Ishikawa (cell line): ENCODE measurements around the gene OR51L1.

Experiments
- CEBPB ChIP-seq: IDR thresholded peaks from 2 replicates; pipeline ENCODE4 v1.6.1; 2012
- CREB1 ChIP-seq: IDR thresholded peaks from 2 replicates; pipeline ENCODE4 v1.6.1; 2012; ENCODE audit warnings: low read depth
- EGR1 ChIP-seq: IDR thresholded peaks from 2 replicates; pipeline ENCODE4 v1.6.1; 2012
- EP300 ChIP-seq: IDR thresholded peaks from 2 replicates; pipeline ENCODE4 v1.6.1; 2012; ENCODE audit warnings: borderline replicate concordance
- FOXM1 ChIP-seq: IDR thresholded peaks from 2 replicates; pipeline ENCODE4 v1.6.1; 2012; ENCODE audit warnings: low read depth, borderline replicate concordance
- MAX ChIP-seq: IDR thresholded peaks from 2 replicates; pipeline ENCODE4 v1.6.1; 2012
- NFIC ChIP-seq: IDR thresholded peaks from 2 replicates; pipeline ENCODE4 v1.6.1; 2012
- RAD21 ChIP-seq: IDR thresholded peaks from 2 replicates; pipeline ENCODE4 v1.6.1; 2012; ENCODE audit warnings: low read depth
- REST ChIP-seq: IDR thresholded peaks from 2 replicates; pipeline ENCODE4 v1.6.1; 2012; ENCODE audit warnings: low read depth, mild to moderate bottlenecking
- TAF1 ChIP-seq: IDR thresholded peaks from 2 replicates; pipeline ENCODE4 v1.6.1; 2012; ENCODE audit warnings: low read depth, mild to moderate bottlenecking
- TCF12 ChIP-seq: IDR thresholded peaks from 2 replicates; pipeline ENCODE4 v1.6.1; 2012; ENCODE audit warnings: low read depth
- TEAD4 ChIP-seq: IDR thresholded peaks from 2 replicates; pipeline ENCODE4 v1.6.1; 2012
- USF1 ChIP-seq: IDR thresholded peaks from 2 replicates; pipeline ENCODE4 v1.6.1; 2012
- YY1 ChIP-seq: IDR thresholded peaks from 2 replicates; pipeline ENCODE4 v1.6.1; 2012; ENCODE audit warnings: low read depth
- ZBTB7A ChIP-seq: IDR thresholded peaks from 2 replicates; pipeline ENCODE4 v1.6.1; 2012; ENCODE audit warnings: low read depth

OR51L1 gene

GRCh38 chr11:5013012-5013411, 18.4 kb downstream of the OR51L1 start:
- TF ChIP-seq USF1 (no peak), CEBPB (no peak), REST (no peak), MAX (no peak), RAD21 (no peak), CREB1 (no peak), TCF12 (no peak), YY1 (no peak), FOXM1 (no peak), NFIC (no peak), EP300 (no peak), EGR1 (no peak), TAF1 (no peak), ZBTB7A (no peak), TEAD4 (no peak)

- TF ChIP-seq ZBTB7A, result no peak
- TF ChIP-seq RAD21, result no peak
- no peak for TF ChIP-seq YY1
- TF ChIP-seq CEBPB, result no peak
- TF ChIP-seq EP300, result no peak
- TF ChIP-seq REST, result no peak
- no peak for TF ChIP-seq FOXM1
- TF ChIP-seq MAX, result no peak
- no peak for TF ChIP-seq EGR1
- TF ChIP-seq NFIC, result no peak
- TF ChIP-seq TAF1, result no peak
- no peak for TF ChIP-seq CREB1
- TF ChIP-seq USF1, result no peak
- no peak for TF ChIP-seq TEAD4
- TF ChIP-seq TCF12, result no peak
Observed at GRCh38 chr11:5021996-5022395, 27.3 kb downstream of the OR51L1 start.

- TF ChIP-seq EP300, result no peak
- TF ChIP-seq NFIC, result no peak
- no peak for TF ChIP-seq ZBTB7A
- no peak for TF ChIP-seq TCF12
- no peak for TF ChIP-seq MAX
- TF ChIP-seq TEAD4, result no peak
- TF ChIP-seq FOXM1, result no peak
- no peak for TF ChIP-seq USF1
- TF ChIP-seq RAD21, result no peak
- TF ChIP-seq CREB1, result no peak
Observed at GRCh38 chr11:5036669-5037068, 42.0 kb downstream of the OR51L1 start.

GRCh38 chr11:5037926-5038325, 43.3 kb downstream of the OR51L1 start:
- TF ChIP-seq FOXM1 (no peak), ZBTB7A (no peak), USF1 (no peak), TEAD4 (no peak), TAF1 (no peak), CEBPB (no peak), TCF12 (no peak), REST (no peak), RAD21 (no peak), EP300 (no peak), CREB1 (no peak), NFIC (no peak), MAX (no peak), YY1 (no peak), EGR1 (no peak)
